GM19035 (cell line): ENCODE data around the gene PATL2.
"Not testable (repeated sequence)": the region's sequence is repeated elsewhere in the genome, so short reads cannot be mapped to it uniquely, and the experiment has no call there.

Source experiments
- ATAC-seq: cut with Tn5 transposase; IDR thresholded peaks from one replicate; pipeline ENCODE4 v1.9.1; 2021; ENCODE audit not compliant: unreplicated experiment

Gene PATL2

DNA sequence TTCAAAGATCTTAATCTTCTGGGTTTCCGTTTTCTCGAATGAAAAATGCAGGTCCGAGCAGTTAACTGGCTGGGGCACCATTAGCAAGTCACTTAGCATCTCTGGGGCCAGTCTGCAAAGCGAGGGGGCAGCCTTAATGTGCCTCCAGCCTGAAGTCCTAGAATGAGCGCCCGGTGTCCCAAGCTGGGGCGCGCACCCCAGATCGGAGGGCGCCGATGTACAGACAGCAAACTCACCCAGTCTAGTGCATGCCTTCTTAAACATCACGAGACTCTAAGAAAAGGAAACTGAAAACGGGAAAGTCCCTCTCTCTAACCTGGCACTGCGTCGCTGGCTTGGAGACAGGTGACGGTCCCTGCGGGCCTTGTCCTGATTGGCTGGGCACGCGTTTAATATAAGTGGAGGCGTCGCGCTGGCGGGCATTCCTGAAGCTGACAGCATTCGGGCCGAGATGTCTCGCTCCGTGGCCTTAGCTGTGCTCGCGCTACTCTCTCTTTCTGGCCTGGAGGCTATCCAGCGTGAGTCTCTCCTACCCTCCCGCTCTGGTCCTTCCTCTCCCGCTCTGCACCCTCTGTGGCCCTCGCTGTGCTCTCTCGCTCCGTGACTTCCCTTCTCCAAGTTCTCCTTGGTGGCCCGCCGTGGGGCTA is at the start of gene PATL2, which contains the start of gene B2M:
PATL2 (minus strand) TSS at position 228 of the 647 bp plus-strand sequence. CDS start 34,833 bp downstream, outside the sequence.
B2M (plus strand) TSS at position 422 of the 647 bp plus-strand sequence; CDS start at position 452, 30 bp downstream.
- ATAC-seq = peak; percentile 81

DNA sequence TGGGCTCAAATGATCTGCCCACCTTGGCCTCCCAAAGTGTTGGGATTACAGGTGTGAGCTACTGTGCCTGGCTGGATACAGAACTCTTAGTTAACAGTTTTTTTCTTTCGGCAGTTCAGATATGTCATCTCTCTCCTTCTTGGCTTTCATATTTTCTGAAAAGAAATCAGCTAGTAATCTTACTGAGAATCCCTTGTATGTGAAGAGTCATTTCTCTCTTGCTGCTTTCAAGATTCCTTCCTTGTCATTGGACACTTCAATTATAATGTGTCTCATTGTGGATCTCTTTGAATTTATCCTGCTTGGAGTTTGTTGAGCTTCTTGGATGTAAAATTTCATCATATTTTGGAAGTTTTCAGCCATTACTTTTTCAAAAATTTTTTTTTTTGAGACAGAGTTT is 42.2 kb upstream of the PATL2 start:
- ATAC-seq = no peak

DNA sequence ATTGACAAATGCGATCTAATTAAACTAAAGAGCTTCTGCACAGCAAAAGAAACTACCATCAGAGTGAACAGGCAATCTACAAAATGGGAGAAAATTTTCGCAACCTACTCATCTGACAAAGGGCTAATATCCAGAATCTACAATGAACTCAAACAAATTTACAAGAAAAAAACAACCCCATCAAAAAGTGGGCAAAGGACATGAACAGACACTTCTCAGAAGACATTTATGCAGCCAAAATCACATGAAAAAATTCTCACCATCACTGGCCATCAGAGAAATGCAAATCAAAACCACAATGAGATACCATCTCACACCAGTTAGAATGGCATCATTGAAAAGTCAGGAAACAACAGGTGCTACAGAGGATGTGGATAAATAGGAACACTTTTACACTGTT is 32.3 kb upstream of the PATL2 start:
- ATAC-seq = not testable (repeated sequence)

- not testable (repeated sequence) for ATAC-seq
Observed at GRCh38 chr15:44739222-44739847, 28.2 kb upstream of the PATL2 start.

GRCh38 chr15:44738340-44738984 is 27.3 kb upstream of the PATL2 start:
- no peak for ATAC-seq

DNA sequence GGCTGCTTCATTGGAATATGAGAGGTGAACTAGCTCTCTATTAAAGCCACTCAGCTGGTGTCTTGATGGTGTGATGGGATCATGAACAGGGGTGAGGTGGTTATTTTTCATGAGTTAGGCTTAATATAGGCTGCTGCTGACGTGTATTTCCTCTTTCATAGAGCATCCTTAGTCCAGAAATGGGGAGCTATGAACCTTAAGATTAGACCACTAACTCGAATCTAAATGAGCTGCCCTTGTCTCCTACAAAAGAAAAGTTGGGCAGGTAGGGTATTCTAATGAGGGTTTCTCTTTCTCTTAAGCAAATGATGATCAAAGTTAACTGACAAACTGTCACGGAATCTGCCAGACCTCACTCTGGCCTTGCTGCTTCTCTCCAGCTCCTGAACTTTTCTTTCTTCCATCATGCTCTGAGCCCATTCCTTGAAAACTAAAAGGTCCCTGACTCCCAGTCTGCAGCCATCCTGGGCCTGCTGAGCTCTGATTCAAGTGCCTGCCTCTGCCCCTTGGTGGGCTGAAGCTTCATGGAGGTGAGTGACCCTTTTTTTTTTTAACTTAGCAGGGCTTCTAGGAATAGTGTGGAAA is 25.1 kb upstream of the PATL2 start, which contains the start of gene TRIM69:
TRIM69 (plus strand) TSS at position 348 of the 585 bp plus-strand sequence; CDS start at position 525, 177 bp downstream.
- ATAC-seq = no peak

DNA sequence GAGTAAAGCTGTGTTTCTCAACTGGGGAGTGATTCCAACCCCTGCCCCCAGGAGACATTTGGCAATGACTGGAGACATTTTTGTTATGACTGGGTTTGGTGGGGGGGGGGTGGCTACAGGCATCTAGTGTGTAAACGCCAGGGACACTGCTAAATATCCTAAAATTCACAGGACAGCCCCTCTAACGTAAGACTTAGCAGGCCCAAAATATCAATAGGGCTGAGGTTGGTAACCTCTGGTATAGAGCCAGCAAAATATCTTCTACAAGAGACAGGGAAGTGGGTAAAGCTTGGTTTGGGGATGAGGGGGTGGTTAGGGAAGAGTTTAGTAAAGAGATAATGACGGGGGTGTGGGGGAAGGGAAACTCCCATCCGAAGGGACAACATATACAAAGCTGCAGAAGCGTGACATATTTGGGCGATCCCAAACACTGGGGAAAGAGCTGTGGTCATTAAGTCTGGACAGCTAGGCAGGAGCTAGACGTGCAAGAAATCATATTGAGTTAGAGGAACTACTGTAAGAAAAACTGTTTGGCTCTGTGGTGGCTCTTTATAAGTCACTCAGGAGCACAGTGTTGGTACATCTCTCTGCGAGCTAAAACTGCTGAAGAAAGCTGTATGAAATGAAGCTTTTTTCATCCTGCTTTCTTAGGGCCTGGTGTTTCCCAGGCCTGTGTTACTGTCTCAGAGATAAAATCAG is 24.5 kb upstream of the PATL2 start:
- ATAC-seq = no peak

DNA sequence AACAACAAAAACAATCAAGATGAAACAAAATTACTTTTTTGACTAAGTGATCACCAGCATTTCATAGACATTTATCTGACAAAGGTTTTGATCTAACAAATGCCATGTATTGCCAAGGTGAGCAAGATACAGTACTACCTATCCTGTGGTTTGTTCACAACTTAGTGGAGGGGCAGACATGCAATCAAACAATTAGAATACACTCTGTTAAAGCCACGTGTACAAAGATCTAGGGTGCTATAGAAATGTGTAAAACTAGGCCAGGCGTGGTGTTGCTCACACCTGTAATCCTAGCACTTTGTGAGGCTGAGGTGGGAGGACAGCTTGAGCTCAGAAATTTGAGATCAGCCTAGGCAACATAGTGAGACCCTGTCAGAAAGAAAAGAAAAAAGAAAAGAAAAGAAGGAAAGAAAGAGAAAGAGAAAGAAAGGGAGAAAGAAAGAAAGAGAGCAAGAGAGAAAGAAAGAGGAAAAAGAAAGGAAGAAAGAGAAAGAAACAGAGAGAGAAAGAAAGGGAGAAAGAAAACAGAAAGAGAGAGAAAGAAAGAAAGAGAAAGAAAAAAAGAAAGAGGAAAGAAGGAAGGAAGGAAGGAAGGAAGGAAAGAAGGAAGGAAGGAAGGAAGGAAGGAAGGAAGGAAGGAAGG is 23.8 kb upstream of the PATL2 start:
- ATAC-seq = no peak

DNA sequence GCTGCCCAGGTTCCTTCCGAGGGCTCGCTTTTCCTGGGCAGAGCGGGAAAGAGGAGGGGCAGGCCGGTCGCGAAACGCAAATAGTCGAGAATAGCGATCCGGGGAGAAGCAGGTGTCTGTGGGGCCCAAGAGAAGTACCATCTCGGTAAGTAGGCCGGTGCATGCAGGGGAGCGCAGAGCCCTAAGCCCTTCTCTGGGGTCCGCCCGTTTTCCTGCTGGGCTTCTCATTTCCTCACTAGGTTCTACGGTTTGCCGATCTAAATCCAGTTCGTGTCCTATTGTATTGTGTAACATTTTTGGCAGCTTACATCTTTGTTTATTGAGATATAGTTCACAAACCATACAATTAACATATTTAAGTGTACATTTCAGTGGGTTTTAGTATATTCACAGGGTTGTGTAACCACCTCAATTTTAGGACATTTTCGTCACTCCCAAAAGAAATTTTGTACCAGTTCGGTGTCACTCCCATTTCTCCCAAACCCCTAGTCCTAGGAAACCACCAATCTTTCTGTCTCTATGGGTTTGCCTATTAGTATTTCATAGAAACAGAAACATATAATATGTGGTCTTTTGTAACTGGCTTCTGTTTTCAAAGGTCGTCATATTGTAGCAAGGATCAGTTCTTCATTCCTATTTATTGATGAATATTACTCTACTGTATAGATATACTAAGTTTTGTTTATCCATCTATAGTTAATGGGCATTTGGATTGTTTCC is 18.4 kb upstream of the PATL2 start:
- no peak for ATAC-seq

DNA sequence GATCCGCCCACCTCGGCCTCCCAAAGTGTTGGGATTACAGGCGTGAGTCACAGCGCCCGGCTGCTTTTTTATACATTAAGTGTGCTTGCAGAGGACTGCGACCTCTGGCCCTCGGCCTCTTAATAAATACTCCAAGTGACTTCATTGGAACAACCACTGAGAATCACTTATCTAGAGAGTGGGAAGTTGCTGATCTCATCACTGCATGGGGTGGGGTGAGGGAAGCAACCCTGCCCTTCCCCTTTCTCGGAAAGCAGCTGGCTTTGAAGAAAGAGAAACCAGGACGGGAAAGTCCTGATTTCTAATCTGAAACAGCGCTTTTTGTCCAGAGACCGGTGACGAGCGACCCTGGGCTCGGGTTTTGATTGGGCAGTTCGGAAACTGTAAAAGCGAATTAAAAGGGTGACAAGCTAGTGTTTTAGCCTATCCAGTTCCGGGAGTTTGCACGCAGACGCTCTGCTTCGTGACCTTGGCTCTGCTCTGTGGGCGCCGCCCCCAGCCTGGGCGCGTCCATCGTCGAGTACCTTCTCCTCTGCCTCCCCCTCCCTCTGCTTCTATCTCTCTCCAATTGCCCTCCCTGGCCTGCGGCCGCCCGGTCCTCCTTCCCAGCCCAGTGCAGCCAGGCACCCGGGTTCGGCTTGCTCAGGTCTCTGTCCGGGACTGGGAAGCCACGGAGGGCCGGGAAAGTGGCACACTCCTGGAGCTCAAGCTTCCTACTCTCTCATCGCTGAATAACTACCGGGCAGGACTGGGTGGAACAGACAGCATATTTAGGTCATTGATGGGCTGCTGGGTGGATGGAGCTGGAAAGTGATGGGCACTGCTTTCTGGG is 17.7 kb upstream of the PATL2 start:
- peak; percentile 81 for ATAC-seq

DNA sequence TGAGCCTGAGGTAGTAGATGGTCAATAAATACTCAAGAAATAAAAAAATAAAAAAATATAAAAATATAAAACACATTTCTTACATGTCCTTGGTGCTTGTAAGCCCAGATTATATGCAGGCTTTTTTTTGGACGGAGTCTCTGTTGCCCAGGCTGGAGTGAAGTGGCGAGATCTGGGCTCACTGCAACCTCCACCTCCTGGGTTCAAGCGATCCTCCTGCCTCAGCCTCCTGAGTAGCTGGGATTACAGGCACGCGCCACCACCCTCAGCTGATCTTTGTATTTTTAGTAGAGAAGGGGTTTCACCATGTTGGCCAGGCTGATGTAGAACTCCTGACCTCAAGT is 17.1 kb upstream of the PATL2 start:
- not testable (repeated sequence) for ATAC-seq

DNA sequence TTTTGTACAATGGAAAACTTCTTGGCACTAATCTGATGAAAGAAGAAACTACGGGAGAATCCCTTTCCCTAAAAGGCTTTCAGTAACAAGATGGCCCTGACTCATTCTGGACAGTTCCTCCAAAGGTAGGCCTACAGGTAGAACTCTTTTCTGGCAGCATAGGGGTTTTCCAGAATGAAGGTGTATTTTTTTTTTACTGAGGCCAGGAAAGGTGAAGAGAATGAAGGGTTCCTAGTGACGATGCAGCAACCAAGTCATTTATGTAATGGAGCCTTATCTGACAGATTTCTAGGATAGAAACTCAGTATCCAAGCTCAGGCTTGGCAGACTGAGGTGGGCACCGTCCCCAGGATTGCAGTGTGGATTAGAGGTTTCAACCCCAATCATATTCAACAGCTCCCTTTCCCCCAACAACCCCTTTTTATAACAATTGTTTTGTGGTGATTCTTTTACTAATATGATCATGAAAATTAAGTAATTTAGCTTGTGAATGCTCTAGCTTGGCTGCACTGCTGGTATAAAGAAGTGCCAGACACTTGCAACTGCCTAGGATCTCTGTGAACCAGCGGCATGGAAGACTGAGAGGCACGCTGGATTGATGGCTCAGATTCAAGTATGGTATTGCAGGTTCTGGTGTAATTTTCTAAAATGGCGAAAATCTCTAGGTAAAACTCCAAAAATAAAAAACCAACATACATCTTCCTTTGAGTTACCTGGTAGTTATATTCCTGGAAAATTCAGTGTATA is 16.5 kb upstream of the PATL2 start:
- ATAC-seq = no peak

DNA sequence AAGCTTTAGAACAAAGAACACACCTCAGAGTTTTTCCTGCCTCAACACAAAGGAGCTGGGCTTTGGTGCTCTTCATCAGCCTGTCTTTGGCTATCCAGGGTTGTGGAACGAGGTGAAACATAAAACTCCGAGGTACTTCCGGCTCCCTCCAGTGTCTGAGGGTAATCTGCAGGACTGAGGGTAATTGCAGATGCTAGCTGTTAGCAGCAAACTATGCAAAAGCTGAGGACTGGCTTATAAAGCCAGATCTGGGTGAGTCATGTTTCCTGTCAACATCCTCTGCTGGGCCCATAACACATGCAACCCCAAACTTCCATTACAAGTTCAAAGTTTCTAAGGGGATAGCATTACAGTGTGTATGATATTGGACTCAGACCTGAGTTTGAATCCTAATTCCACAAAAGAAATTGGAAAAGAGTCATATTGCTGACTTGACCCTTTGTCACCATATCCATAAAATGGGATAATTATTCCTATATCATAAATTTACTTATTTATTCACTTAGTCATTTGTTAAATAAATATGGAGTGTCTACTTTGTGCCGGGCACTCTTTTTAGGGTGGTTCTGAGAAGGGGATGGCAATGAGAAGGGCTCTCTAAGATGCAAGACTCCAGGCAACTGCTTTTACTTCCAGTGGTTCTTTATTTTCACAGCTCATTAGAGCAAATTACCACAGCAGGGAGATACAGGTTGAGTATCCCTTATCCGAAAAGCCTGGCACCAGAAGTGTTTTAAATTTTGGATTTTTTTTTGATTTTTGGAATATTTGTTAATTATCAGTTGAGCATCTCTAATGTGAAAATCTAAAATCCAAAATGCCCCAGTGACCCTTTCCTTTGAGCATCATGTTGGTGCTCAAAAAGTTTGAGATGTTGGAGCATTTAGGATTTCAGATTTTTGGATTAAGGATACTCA is 15.7 kb upstream of the PATL2 start:
- peak; percentile 37 for ATAC-seq

- ATAC-seq = no peak
Observed at GRCh38 chr15:44726136-44726535, 15.0 kb upstream of the PATL2 start.

DNA sequence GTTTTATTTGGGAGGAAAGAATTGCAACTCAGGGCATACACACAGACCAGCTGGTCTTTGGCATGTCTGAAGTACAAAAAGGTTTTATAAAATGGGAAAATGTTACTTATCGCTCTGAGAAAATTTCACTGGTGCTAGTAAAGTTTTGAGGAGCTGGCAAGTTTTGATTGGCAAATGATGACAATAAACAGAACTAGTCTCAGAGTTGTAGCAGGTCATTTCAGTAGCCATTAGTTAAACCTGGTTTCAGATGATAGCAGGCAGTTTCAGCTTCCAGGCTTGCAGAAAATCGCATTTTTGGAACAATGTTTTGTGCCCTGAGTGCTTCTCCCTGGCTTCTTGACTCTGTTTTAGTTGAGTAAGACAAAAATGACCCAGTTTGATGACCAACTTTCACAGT is 10.9 kb upstream of the PATL2 start:
- ATAC-seq = no peak

GRCh38 chr15:44720460-44721176 is 9.5 kb upstream of the PATL2 start:
- no peak for ATAC-seq

DNA sequence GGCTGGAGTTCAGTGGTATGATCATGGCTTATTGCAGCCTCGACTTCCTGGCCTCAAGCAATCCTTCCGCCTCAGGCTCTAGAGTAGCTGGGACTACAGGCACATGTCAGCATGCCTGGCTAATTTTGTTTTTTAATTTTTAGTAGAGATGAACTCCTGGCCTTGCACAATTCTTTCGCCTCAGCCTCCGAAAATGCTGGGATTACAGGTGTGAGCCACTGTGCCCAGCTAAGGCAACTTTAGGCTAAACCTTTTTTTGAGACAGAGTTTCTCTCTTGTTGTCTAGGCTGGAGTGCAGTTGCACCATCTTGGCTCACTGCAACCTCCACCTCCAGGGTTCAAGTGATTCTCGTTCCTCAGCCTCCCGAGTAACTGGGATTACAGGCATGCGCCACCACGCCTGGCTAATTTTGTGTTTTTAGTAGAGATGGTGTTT is 8.9 kb upstream of the PATL2 start:
- not testable (repeated sequence) for ATAC-seq
